GM10266 (cell line): ENCODE data around the gene ALDH1B1.
A peak's percentile ranks its signal among the peaks of the same experiment; 100 is the strongest.

ENCODE experiments used
- DNase-seq: peaks from one replicate; pipeline ENCODE4 v3.0.0; 2012; ENCODE audit errors: extremely low spot score
- TF ChIP-seq, protein P1 (sequence below): IDR thresholded peaks from 2 replicates; pipeline ENCODE4 v1.5.1; 2012; ENCODE audit warnings: mild to moderate bottlenecking, low read depth; ENCODE audit not compliant: control insufficient read depth, insufficient read depth; ENCODE audit errors: missing control alignments

Gene ALDH1B1

DNA sequence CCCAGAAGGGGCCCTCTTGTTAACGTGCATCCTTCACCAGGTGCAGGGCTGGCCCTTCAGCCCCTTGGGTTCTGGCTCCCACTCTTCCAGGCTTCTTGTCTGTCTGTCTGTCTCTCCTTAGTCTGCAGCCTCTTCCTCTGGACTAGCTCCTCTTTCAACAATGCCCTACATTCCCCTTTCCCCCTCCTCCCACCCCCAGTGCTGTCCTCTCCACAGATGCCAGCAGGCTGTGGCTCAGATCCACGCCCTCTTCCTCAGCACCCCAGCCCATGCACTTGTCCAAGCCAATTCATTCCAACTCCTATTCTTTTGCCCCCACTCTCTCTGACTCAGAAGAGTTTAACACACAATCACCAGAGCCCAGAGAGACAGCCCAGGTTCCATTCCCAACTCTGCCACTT is 45.2 kb upstream of the ALDH1B1 start:
- TF ChIP-seq, protein P1, sequence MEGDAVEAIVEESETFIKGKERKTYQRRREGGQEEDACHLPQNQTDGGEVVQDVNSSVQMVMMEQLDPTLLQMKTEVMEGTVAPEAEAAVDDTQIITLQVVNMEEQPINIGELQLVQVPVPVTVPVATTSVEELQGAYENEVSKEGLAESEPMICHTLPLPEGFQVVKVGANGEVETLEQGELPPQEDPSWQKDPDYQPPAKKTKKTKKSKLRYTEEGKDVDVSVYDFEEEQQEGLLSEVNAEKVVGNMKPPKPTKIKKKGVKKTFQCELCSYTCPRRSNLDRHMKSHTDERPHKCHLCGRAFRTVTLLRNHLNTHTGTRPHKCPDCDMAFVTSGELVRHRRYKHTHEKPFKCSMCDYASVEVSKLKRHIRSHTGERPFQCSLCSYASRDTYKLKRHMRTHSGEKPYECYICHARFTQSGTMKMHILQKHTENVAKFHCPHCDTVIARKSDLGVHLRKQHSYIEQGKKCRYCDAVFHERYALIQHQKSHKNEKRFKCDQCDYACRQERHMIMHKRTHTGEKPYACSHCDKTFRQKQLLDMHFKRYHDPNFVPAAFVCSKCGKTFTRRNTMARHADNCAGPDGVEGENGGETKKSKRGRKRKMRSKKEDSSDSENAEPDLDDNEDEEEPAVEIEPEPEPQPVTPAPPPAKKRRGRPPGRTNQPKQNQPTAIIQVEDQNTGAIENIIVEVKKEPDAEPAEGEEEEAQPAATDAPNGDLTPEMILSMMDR: no peak
- DNase-seq: no peak

DNA sequence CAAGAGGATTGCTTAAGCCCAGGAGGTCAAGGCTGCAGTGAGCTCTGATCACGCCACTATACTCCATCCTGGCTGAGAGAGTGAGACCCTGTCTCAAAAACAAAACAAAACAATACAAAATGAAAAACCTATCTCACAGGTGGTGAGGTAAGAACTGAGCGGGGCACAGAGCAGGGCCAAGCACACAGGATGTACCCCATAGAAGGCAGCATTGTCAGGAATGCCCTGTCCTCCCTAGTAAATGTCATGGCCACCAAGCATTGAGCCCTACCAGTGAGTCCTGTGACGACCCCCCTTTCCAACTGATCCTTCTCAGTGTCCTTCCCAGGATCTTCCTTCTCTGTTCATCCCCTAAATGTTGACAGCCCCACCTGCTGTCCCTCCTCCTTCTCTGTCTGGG is 44.6 kb upstream of the ALDH1B1 start:
- TF ChIP-seq, protein P1: peak; percentile 2

DNA sequence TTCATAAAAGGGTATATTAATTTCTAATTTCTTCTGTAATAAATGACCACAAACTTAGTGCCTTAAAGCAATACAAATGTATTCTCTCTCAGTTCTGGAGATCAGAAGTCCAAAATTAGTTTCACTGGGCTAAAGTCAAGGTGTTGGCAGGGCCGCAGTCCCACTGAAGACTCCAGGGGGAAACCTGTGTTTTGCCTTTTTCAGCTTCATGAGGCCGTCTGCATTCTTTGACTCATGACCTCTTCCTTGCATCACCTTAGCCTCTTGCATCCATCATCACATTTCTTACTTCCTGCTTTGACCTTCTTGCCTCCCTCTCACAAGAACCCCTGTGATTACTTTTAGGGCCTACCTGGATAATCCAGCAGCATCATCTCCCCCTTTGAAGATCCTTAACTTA is 42.0 kb upstream of the ALDH1B1 start:
- TF ChIP-seq, protein P1: no peak
- DNase-seq: no peak

More for the DNA sequence above, 44.6 kb upstream of the ALDH1B1 start:
- no peak for DNase-seq

DNA sequence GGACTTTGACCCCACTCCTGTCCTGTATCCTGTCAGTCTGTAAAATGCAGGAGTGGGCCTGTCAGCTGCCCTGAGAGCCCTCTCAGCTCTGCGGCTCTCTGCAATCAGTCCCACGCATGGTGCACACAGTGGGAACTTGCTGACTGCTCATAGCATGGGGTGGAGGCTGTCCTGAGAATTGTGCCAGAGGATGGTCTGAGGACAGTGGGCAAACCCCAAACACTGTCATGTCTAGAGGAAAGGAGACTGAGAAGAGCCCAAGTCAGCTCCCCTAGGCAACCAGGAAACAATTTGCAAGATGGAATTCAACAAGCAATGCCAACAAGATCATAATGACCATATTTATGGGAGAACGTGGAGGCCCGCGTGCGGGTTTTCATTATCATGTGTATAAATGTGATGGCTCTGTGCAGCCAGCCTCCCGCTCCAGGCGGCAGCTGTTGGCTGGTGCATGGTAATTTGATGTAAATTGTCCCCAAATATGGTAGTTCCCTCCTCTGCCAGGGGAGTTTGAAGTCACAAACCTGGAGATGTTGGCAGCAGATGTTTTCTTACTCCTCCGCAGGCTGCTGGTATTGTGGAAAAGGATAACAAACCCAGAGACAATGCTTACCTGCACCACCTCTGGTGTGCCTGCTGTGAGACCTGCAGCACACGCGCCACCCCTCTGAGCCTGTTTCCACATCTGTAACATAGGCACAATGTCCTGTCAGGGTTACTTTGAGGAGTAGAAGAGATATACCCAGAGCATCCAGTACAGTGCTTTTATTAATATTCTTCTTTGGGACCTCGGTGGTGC is 39.8 kb upstream of the ALDH1B1 start:
- TF ChIP-seq, protein P1: no peak
- no peak for DNase-seq

DNA sequence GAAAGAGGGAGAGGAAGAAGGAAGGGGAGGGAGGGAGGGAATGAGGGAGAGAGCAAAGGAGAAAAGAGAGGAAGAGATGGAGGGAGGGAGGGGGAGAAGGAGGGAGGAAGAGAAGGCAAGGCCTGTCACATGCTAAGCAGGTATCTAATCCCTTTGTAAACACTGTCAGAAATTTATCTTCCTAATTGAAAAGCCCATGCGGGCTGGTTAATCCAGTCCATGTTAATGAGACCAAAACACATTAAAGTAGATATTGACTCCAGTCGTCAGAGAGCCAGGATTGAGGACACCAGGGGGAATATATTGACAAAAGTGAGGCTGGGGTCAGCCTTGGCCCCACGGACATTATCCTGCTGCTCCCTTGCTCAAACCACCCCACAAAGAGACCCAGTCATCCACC is 37.4 kb upstream of the ALDH1B1 start:
- DNase-seq: no peak
- TF ChIP-seq, protein P1: no peak

DNA sequence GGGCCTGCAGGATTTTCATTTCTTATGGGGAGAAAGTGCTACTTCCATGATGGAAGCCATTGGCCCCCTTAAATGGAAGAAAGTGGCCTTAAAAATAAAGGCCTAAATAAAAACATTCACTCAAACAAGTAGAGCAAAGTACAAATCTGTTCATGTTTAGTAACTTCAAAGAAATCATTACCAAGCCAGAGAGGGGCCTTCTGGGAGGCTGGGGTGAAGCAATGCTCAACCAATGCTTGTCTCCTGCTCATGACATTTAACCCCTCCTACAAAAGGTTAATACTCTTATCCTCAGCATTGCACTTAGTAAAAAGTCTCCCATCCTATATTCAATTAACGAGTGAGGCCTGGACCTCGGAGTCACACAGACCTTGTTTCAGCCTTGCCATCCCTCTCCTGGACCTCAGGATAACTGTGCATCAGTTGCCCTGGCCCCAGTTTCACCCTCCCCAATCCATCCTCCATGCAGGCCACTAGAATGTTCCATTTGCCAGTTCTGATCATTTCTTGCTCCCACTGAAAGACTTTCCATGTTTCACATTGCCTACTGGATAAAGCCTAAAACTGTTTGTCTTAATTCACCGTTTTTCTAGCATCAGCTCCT is 36.9 kb upstream of the ALDH1B1 start:
- DNase-seq: no peak

DNA sequence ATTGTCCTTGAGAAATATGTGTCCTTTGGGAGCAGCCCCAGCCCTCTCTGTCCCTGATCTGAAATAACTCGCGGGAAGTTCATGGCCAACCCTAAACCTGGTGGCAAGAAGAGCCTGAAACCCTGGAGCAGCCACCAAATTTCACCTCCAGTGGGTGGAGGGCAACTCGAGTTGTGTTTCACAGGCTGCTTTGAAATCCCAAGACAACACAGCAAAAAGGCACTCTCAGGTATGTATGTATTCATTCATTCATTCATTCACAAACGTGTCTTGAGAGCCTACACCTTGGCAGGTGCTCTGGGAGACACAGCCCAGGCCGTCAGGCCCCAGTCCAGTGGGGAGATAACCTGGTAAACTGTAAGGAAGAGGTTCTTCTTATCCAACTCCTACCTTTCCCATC is 35.7 kb upstream of the ALDH1B1 start:
- no peak for DNase-seq
- TF ChIP-seq, protein P1: no peak

More for the DNA sequence above, 36.9 kb upstream of the ALDH1B1 start:
- TF ChIP-seq, protein P1: no peak
